ENCODE data around the gene SPIRE1. TPM values are rescaled to one million over a fixed set of nuclear protein-coding genes. Genes with fewer than 3 reads are reported as not detected.

Gene SPIRE1
- total and polyA plus RNA-seq, 4 experiments from 2014 or later, result 1.7 to 3.0 (median 1.8) TPM; not detected in 1

- no peaks in the 10 kb centered on the region for H3K27me3 Mint-ChIP-seq
- no peaks in the 10 kb centered on the region for H3K4me1 ChIP-seq (ENCODE audit: insufficient read depth, low read length)
- no peak for DNase-seq
- ChIA-PET CTCF (ENCODE audit: partially characterized antibody) (no interaction called here), POLR2A (ENCODE audit: partially characterized antibody) (no interaction called here)
- no peak overlapping the region for H3K4me3 ChIP-seq (ENCODE audit: low read length in 2 of 2)
- H3K9me3 Mint-ChIP-seq, result no peaks in the 10 kb centered on the region
- no peak overlapping the region for H3K27ac ChIP-seq (ENCODE audit: low read depth, low read length)
- no peak overlapping the region for H3K27ac Mint-ChIP-seq
- intact Hi-C loops (cut with micrococcal nuclease), result no loop called here
- no peaks in the 10 kb centered on the region for H3K9me3 ChIP-seq (ENCODE audit: control insufficient read depth in 1 of 2, low read length in 2 of 2)
- no peaks in the 10 kb centered on the region for H3K4me1 Mint-ChIP-seq
- no peaks in the 10 kb centered on the region for H3K36me3 ChIP-seq (ENCODE audit: insufficient read depth, low read length)
- H3K36me3 Mint-ChIP-seq, result peaks cover 0 to 5% of the 10 kb centered on the region in 2 donors
- no peaks in the 10 kb centered on the region for H3K27me3 ChIP-seq (ENCODE audit: insufficient read depth, low read length)
- no peak overlapping the region for H3K4me3 Mint-ChIP-seq
Observed at GRCh38 chr18:12445554-12445953, 212.4 kb downstream of the SPIRE1 start.

- no peak overlapping the region for H3K4me3 ChIP-seq (ENCODE audit: low read length in 2 of 2)
- Mint-ChIP-seq H3K4me3 (no peak overlapping the region), H3K27me3 (no peaks in the 10 kb centered on the region), H3K27ac (no peak overlapping the region), H3K4me1 (no peaks in the 10 kb centered on the region), H3K36me3 (no peaks in the 10 kb centered on the region), H3K9me3 (no peaks in the 10 kb centered on the region)
- no peaks in the 10 kb centered on the region for H3K4me1 ChIP-seq (ENCODE audit: insufficient read depth, low read length)
- H3K9me3 ChIP-seq (ENCODE audit: control insufficient read depth in 1 of 2, low read length in 2 of 2), result no peaks in the 10 kb centered on the region
- H3K27ac ChIP-seq (ENCODE audit: low read depth, low read length), result no peak overlapping the region
- POLR2A ChIA-PET (ENCODE audit: partially characterized antibody), result no interaction called here
- intact Hi-C loops (cut with micrococcal nuclease), result no loop called here
- CTCF ChIA-PET (ENCODE audit: partially characterized antibody), result no interaction called here
- no peaks in the 10 kb centered on the region for H3K36me3 ChIP-seq (ENCODE audit: insufficient read depth, low read length)
- no peak for DNase-seq
- no peaks in the 10 kb centered on the region for H3K27me3 ChIP-seq (ENCODE audit: insufficient read depth, low read length)
Observed at GRCh38 chr18:12443551-12443950, 214.4 kb downstream of the SPIRE1 start.

- CTCF ChIA-PET (ENCODE audit: partially characterized antibody), result no interaction called here
- Histone ChIP-seq H3K4me1 (ENCODE audit: insufficient read depth, low read length) (no peaks in the 10 kb centered on the region), H3K27ac (ENCODE audit: low read depth, low read length) (no peak overlapping the region), H3K27me3 (ENCODE audit: insufficient read depth, low read length) (no peaks in the 10 kb centered on the region), H3K4me3 (ENCODE audit: low read length in 2 of 2) (no peak overlapping the region), H3K9me3 (ENCODE audit: control insufficient read depth in 1 of 2, low read length in 2 of 2) (no peaks in the 10 kb centered on the region), H3K36me3 (ENCODE audit: insufficient read depth, low read length) (no peaks in the 10 kb centered on the region)
- POLR2A ChIA-PET (ENCODE audit: partially characterized antibody), result no interaction called here
- no peaks in the 10 kb centered on the region for H3K4me1 Mint-ChIP-seq
- H3K36me3 Mint-ChIP-seq, result no peaks in the 10 kb centered on the region
- H3K9me3 Mint-ChIP-seq, result no peaks in the 10 kb centered on the region
- DNase-seq, result no peak
- intact Hi-C loops (cut with micrococcal nuclease), result no loop called here
- H3K27me3 Mint-ChIP-seq, result no peaks in the 10 kb centered on the region
- no peak overlapping the region for H3K27ac Mint-ChIP-seq
- H3K4me3 Mint-ChIP-seq, result no peak overlapping the region
Observed at GRCh38 chr18:12442946-12443345, 215.0 kb downstream of the SPIRE1 start.

- Mint-ChIP-seq H3K27ac (no peak overlapping the region), H3K4me1 (no peaks in the 10 kb centered on the region), H3K27me3 (no peaks in the 10 kb centered on the region), H3K4me3 (no peak overlapping the region), H3K9me3 (no peaks in the 10 kb centered on the region), H3K36me3 (no peaks in the 10 kb centered on the region)
- intact Hi-C loops (cut with micrococcal nuclease), result no loop called here
- CTCF ChIA-PET (ENCODE audit: partially characterized antibody), result no interaction called here
- H3K27ac ChIP-seq (ENCODE audit: low read depth, low read length), result no peak overlapping the region
- H3K9me3 ChIP-seq (ENCODE audit: control insufficient read depth in 1 of 2, low read length in 2 of 2), result no peaks in the 10 kb centered on the region
- POLR2A ChIA-PET (ENCODE audit: partially characterized antibody), result no interaction called here
- H3K4me1 ChIP-seq (ENCODE audit: insufficient read depth, low read length), result no peaks in the 10 kb centered on the region
- H3K36me3 ChIP-seq (ENCODE audit: insufficient read depth, low read length), result no peaks in the 10 kb centered on the region
- DNase-seq, result no peak
- no peaks in the 10 kb centered on the region for H3K27me3 ChIP-seq (ENCODE audit: insufficient read depth, low read length)
- no peak overlapping the region for H3K4me3 ChIP-seq (ENCODE audit: low read length in 2 of 2)
Observed at GRCh38 chr18:12441475-12442034, 216.4 kb downstream of the SPIRE1 start.

GRCh38 chr18:12438257-12438656 lies 219.7 kb downstream of the SPIRE1 start:
- Histone ChIP-seq H3K27me3 (ENCODE audit: insufficient read depth, low read length) (no peaks in the 10 kb centered on the region), H3K4me1 (ENCODE audit: insufficient read depth, low read length) (no peaks in the 10 kb centered on the region), H3K4me3 (ENCODE audit: low read length in 2 of 2) (no peak overlapping the region), H3K27ac (ENCODE audit: low read depth, low read length) (no peak overlapping the region), H3K9me3 (ENCODE audit: control insufficient read depth in 1 of 2, low read length in 2 of 2) (no peaks in the 10 kb centered on the region), H3K36me3 (ENCODE audit: insufficient read depth, low read length) (no peaks in the 10 kb centered on the region)
- ChIA-PET POLR2A (ENCODE audit: partially characterized antibody) (no interaction called here), CTCF (ENCODE audit: partially characterized antibody) (no interaction called here)
- Mint-ChIP-seq H3K4me1 (no peaks in the 10 kb centered on the region), H3K9me3 (peaks cover 0 to 4% (median 0%) of the 10 kb centered on the region in 8 donors), H3K36me3 (no peaks in the 10 kb centered on the region), H3K4me3 (no peak overlapping the region), H3K27ac (no peak overlapping the region), H3K27me3 (no peaks in the 10 kb centered on the region)
- DNase-seq, result no peak
- intact Hi-C loops (cut with micrococcal nuclease), result no loop called here

- intact Hi-C loops (cut with micrococcal nuclease), result no loop called here
- CTCF ChIA-PET (ENCODE audit: partially characterized antibody), result no interaction called here
- POLR2A ChIA-PET (ENCODE audit: partially characterized antibody), result no interaction called here
Observed at GRCh38 chr18:12435867-12436266, 222.0 kb downstream of the SPIRE1 start.

GRCh38 chr18:12434541-12434929 lies 223.4 kb downstream of the SPIRE1 start:
- H3K27me3 ChIP-seq (ENCODE audit: insufficient read depth, low read length), result no peaks in the 10 kb centered on the region
- H3K4me1 ChIP-seq (ENCODE audit: insufficient read depth, low read length), result no peaks in the 10 kb centered on the region
- intact Hi-C loops (cut with micrococcal nuclease), result no loop called here
- no peak overlapping the region for H3K4me3 ChIP-seq (ENCODE audit: low read length in 2 of 2)
- Mint-ChIP-seq H3K4me1 (no peaks in the 10 kb centered on the region), H3K27me3 (no peaks in the 10 kb centered on the region), H3K36me3 (no peaks in the 10 kb centered on the region), H3K27ac (no peak overlapping the region), H3K9me3 (peaks cover 0 to 4% (median 0%) of the 10 kb centered on the region in 8 donors), H3K4me3 (no peak overlapping the region)
- no peaks in the 10 kb centered on the region for H3K9me3 ChIP-seq (ENCODE audit: control insufficient read depth in 1 of 2, low read length in 2 of 2)
- CTCF ChIA-PET (ENCODE audit: partially characterized antibody), result no interaction called here
- no peaks in the 10 kb centered on the region for H3K36me3 ChIP-seq (ENCODE audit: insufficient read depth, low read length)
- no peak for DNase-seq
- H3K27ac ChIP-seq (ENCODE audit: low read depth, low read length), result no peak overlapping the region
- POLR2A ChIA-PET (ENCODE audit: partially characterized antibody), result no interaction called here

More at GRCh38 chr18:12435867-12436266, 222.0 kb downstream of the SPIRE1 start:
- no peak overlapping the region for H3K27ac Mint-ChIP-seq
- Histone ChIP-seq H3K9me3 (ENCODE audit: control insufficient read depth in 1 of 2, low read length in 2 of 2) (no peaks in the 10 kb centered on the region), H3K4me3 (ENCODE audit: low read length in 2 of 2) (no peak overlapping the region), H3K4me1 (ENCODE audit: insufficient read depth, low read length) (no peaks in the 10 kb centered on the region), H3K27me3 (ENCODE audit: insufficient read depth, low read length) (no peaks in the 10 kb centered on the region), H3K36me3 (ENCODE audit: insufficient read depth, low read length) (no peaks in the 10 kb centered on the region), H3K27ac (ENCODE audit: low read depth, low read length) (no peak overlapping the region)
- peaks cover 0 to 4% (median 0%) of the 10 kb centered on the region in 8 donors for H3K9me3 Mint-ChIP-seq
- no peaks in the 10 kb centered on the region for H3K4me1 Mint-ChIP-seq
- no peaks in the 10 kb centered on the region for H3K36me3 Mint-ChIP-seq
- no peaks in the 10 kb centered on the region for H3K27me3 Mint-ChIP-seq
- H3K4me3 Mint-ChIP-seq, result no peak overlapping the region
- DNase-seq, result no peak

Data from CD4-positive, alpha-beta memory T cell (primary cell).